ENCODE results near the gene GRIN2A.
A peak's percentile ranks its signal among the peaks of the same experiment; 100 is the strongest.

The GRIN2A gene

GRCh38 chr16:10182222-10183053, at the start of gene GRIN2A:
Gene GRIN2A, minus strand, starts transcription at chr16:10182428. Its CDS starts 2,017 bp downstream, at chr16:10180411.
- DNase-seq (peak; percentile 9), ATAC-seq (no peak)

GRCh38 chr16:10231563-10231962, 49.3 kb upstream of the GRIN2A start:
- no peak for ATAC-seq
- no peak for DNase-seq

DNA sequence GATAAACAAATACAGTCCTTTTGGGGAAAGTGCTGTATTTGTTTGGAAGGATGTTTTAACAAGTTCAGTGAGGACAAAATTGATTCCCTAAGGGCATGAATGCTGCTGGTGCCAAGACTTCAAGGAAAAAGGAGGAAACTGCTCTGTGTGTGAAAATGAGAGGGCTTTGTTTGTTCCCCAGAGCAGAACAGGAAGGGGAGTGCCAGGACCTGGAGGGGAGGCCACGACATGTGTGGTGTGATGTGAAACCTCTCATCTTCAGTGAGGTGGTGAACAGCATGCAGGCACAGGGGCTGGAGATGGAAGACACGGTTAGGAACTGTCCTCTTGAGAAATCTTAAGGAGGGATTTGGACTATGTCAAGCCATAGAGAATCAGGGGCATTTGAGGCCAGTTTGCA, 46.6 kb upstream of the GRIN2A start:
- ATAC-seq (no peak), DNase-seq (no peak)

DNA sequence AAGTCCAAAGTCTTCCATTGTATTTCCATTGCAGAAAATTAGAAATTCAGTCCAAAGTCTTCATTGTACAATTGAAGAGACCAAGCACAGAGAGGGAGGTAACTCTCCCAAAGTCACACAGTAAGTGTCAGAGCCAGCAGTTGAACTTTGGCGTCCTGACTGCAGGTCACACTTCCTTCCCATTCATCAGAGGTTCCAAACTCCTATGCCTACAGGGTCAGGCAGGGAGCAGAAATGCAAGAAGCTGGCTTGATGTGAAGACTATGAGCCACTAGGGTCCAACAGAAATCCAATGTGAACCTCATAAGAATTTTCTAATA, 44.7 kb upstream of the GRIN2A start:
- ATAC-seq (no peak), DNase-seq (no peak)

- DNase-seq (no peak), ATAC-seq (no peak)
These were observed 44.1 kb upstream of the GRIN2A start for GRCh38 chr16:10226141-10226986.

DNA sequence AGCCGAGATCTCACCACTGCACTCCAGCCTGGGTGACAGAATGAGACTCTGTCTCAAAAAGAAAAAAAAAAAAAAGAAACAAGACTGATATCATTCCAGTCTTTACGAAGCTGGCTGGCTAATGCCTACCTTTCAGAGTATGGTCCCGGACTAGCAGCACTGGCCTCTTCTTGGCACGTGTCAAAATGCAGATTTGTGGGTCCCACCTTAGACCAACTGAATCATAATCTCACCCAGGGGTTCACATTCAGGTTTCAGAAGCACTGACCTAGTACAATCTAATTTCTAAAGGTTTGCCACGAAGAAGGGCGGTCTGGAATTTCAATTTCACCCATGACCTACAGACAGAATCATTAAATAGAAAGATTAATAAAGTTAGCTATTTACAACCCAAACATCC, 43.4 kb upstream of the GRIN2A start:
- ATAC-seq (no peak), DNase-seq (no peak)

DNA sequence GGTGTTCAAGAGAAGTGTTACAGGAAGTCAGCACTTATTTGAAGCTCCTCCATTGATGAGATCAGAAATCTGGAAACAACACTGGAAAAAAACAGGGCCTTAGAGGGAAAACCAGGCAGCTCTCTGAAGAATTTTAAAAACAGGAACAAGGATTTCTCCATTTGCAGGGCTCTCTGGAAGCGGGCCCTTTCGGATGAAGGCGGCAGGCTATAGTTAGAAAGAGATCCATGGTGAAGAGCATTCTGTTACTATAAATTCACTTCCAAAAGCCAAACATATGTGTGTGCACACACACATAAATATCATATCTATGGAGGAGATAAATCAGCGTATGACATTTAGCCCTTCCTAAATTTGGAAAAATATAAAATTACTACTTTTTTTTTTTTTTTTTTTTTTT, 42.6 kb upstream of the GRIN2A start:
- no peak for ATAC-seq
- no peak for DNase-seq

DNA sequence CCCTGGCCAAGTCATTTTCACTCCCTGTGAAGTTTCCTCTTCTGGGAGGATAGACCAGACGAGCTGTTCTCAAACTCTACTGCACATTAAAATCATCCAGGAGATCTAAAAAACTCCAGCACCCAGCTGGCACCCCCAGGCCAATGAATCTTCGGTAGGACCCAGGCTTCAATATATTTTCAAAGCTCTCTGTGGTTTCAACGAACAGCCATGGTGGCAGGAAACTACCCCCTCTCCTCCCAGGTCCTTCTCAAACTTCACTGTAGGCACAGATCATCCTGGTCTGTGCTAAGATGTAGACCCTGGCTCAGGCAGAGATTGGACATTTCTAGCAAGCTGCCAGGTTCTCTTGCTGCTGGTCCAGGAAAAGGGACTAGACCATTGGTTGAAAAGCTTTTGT, 38.7 kb upstream of the GRIN2A start:
- ATAC-seq: no peak
- DNase-seq: no peak

- no peak for ATAC-seq
These were observed 37.5 kb upstream of the GRIN2A start for GRCh38 chr16:10219742-10220141.

DNA sequence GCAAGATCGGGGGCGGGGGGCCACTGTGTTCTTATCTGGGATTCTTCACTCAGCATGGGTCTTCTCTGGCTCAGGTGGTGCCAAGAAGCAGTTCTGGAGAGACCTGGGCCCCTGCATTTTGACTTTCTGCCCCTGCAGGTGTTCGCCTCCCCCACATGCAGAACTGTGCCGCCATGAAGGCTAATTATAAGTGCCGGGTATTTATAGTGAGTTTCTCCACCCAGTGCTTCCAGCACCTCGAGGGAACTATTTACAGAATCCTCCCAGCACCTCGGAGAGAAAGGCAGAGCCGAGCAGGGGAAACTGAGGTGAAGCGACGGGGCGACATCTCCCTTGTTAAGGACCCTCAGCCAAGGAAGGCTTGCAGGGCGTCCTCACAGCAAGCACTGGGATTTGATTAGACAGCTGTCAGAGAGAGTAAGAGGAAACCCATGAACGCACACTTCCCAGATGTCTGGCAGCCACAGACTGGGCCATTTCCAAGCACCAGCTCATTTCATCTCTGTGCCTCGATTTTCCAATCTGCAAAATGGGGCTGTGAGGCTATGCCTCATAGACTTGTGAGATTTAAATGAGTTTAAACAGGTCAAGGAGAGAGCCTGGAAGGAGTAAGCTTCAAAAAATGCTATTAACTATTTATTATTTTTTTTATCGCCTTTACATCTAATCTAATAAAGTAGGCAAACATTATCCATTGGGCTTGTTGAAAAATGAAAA, 36.4 kb upstream of the GRIN2A start:
- DNase-seq: no peak
- no peak for ATAC-seq

More at GRCh38 chr16:10219742-10220141, 37.5 kb upstream of the GRIN2A start:
- DNase-seq: no peak

GRCh38 chr16:10213748-10214147, 31.5 kb upstream of the GRIN2A start:
- no peak for DNase-seq

GRCh38 chr16:10210944-10211343, 28.7 kb upstream of the GRIN2A start:
- DNase-seq: no peak
- no peak for ATAC-seq

More at GRCh38 chr16:10213748-10214147, 31.5 kb upstream of the GRIN2A start:
- ATAC-seq: no peak

DNA sequence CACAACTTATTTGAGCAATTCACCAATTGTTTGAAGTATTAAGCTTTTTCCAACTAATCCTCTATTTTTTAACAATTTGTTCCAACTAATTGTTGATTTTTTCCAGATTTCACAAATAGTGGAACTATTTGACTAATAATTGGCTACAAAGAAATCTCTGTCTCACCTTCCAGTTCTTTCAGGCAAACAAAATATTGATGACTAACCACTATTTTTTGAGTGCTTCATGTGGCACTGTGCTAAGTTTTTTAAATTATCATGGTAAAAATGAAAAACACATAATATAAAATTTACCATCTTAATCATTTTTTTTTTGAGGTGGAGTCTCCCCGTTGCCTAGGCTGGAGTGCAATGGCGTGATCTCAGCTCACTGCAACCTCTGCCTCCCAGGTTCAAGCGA, 24.6 kb upstream of the GRIN2A start:
- DNase-seq (no peak), ATAC-seq (no peak)

- DNase-seq (no peak), ATAC-seq (no peak)
These were observed 24.0 kb upstream of the GRIN2A start for GRCh38 chr16:10206215-10206614.

GRCh38 chr16:10205688-10206087, 23.5 kb upstream of the GRIN2A start:
- DNase-seq: no peak
- ATAC-seq: no peak

GRCh38 chr16:10202649-10203048, 20.4 kb upstream of the GRIN2A start:
- no peak for DNase-seq
- no peak for ATAC-seq

GRCh38 chr16:10200637-10201586, 18.7 kb upstream of the GRIN2A start:
- no peak for ATAC-seq
- no peak for DNase-seq

DNA sequence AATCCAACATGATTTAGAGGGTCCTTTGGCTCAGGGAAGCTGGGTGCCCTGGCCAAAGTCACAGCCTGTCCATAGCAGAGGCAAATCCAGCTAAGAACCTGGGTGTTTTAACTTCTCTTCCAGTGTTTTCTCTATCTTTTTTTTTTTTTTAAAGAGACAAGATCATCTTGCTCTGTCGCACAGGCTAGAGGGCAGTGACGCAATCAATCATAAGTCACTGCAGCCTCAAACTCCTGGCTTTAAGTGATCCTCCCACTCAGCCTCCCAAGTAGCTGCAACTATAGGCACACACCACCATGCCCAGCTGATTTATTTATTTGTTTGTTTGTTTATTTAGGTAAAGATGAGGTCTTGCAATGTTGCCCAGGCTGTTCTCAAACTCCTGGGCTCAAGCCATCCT, 14.8 kb upstream of the GRIN2A start:
- no peak for ATAC-seq
- DNase-seq: no peak

DNA sequence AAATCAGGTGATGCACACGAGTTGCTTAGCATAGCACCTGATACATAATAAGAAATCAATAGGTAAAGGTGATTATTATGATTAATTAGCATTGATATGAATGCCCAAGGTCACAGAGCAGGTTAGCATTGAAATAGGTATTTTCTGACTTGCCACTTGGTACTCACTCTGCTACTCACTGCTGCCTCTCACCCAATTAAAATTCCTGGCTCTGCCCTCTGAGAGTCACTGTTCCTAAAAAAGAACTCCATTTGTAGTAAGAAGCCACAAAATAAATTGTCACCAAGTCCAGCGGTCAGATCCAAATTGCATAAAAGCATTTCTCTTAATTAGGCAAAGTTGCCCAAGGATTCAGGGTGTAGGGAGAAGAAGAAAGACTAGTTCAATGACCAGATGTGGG, 8.9 kb upstream of the GRIN2A start:
- no peak for DNase-seq
- ATAC-seq: no peak

DNA sequence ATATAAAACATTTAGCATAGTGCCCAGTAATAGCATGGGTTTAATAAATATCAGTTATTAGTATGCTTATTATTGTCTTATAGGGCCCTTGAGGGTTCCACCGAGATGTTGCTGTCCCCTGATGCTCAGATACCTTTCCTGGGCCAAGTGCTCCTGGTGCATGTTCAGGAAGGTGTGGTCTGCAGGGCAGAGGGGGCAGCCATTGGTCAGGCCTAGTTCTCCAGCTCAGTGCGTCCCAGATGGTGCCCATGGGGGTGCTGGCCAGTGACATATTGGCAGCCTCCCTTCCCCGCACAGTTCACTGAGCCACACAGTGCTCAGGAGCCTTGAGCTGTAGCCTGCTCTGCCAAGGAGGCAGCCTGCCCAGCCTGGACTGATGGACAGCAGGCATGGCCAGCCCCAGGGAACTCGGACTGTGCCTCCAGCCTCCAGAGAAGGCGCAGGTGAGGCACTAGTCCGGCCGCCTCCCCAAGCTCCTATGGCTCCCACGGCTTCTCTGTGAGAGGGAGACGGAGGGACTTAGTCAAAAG, 7.7 kb upstream of the GRIN2A start:
- no peak for ATAC-seq
- DNase-seq: no peak

GRCh38 chr16:10188236-10188635, 6.0 kb upstream of the GRIN2A start:
- DNase-seq (no peak), ATAC-seq (no peak)
